Hematopoietic multipotent progenitor cell (in vitro differentiated cells): Measurements from ENCODE around the gene EYA4. TPM values are rescaled to one million over a fixed set of nuclear protein-coding genes. Genes with fewer than 3 reads are reported as not detected.
"Not testable (repeated sequence)": the region's sequence is repeated elsewhere in the genome, so short reads cannot be mapped to it uniquely, and the experiment has no call there.

Experiments used
- DNase-seq, 3 donors: peaks; one replicate each; pipeline ENCODE4 v3.0.0-alpha.2; 2011 to 2015; ENCODE audit warnings: low read depth in 2 of 3, low spot score in 2 of 3
- total RNA-seq: library from RNA; depleted of rRNA; stranded (reverse); fragments of >200 nt; gene quantifications from one replicate; pipeline ENCODE4 v1.2.3, GENCODE V29; 2012

EYA4 gene
- total RNA-seq, 1 donor, result under 0.01 TPM

- DNase-seq, result no peak
Measured at GRCh38 chr6:133393891-133394290, 152.7 kb downstream of the EYA4 start.

- no peak for DNase-seq
Measured at GRCh38 chr6:133394630-133395029, 153.5 kb downstream of the EYA4 start.

- no peak for DNase-seq
Measured at GRCh38 chr6:133396233-133396983, 155.3 kb downstream of the EYA4 start.

GRCh38 chr6:133396984-133397348 is 155.8 kb downstream of the EYA4 start:
- DNase-seq, result no peak

GRCh38 chr6:133397601-133398000 is 156.4 kb downstream of the EYA4 start:
- DNase-seq, result not testable (repeated sequence)

- no peak for DNase-seq
Measured at GRCh38 chr6:133399426-133399825, 158.3 kb downstream of the EYA4 start.

GRCh38 chr6:133404151-133404550 is 163.0 kb downstream of the EYA4 start:
- no peak for DNase-seq

- DNase-seq, result no peak
Measured at GRCh38 chr6:133404728-133405127, 163.6 kb downstream of the EYA4 start.

- DNase-seq, result no peak
Measured at GRCh38 chr6:133407320-133408100, 166.4 kb downstream of the EYA4 start.

- no peak for DNase-seq
Measured at GRCh38 chr6:133408132-133408531, 167.0 kb downstream of the EYA4 start.

GRCh38 chr6:133408543-133408942 is 167.4 kb downstream of the EYA4 start:
- no peak for DNase-seq

GRCh38 chr6:133410638-133411435 is 169.7 kb downstream of the EYA4 start:
- no peak for DNase-seq

- DNase-seq, result no peak
Measured at GRCh38 chr6:133411757-133412156, 170.6 kb downstream of the EYA4 start.

GRCh38 chr6:133415262-133415661 is 174.1 kb downstream of the EYA4 start:
- DNase-seq, result no peak

GRCh38 chr6:133418108-133418507 is 177.0 kb downstream of the EYA4 start:
- no peak for DNase-seq

- no peak for DNase-seq
Measured at GRCh38 chr6:133423242-133423641, 182.1 kb downstream of the EYA4 start.

- DNase-seq, result no peak
Measured at GRCh38 chr6:133424359-133424758, 183.2 kb downstream of the EYA4 start.

- DNase-seq, result no peak
Measured at GRCh38 chr6:133426038-133426437, 184.9 kb downstream of the EYA4 start.

- DNase-seq, result no peak
Measured at GRCh38 chr6:133428295-133428694, 187.1 kb downstream of the EYA4 start.

GRCh38 chr6:133430530-133430929 is 189.4 kb downstream of the EYA4 start:
- DNase-seq, result no peak

GRCh38 chr6:133431031-133431430 is 189.9 kb downstream of the EYA4 start:
- DNase-seq, result no peak
